Right atrium auricular region (tissue), 2 donors: ENCODE data around the gene SLC16A7. TPM values are rescaled to one million over a fixed set of nuclear protein-coding genes. Genes with fewer than 3 reads are reported as not detected.

Experiments
- DNase-seq: peaks from one replicate; pipeline ENCODE4 v3.0.0-alpha.2; 2019; ENCODE audit warnings: low spot score
- H3K27ac ChIP-seq, 2 donors: fragments of 200-600 bp; sonication (generic); 1 replicate in 1 of 2; 2 replicates in 1 of 2; pipeline ENCODE4 v1.5.1; 2016 to 2019
- H3K27me3 ChIP-seq, 2 donors: fragments of 200-600 bp; sonication (generic); one replicate each; pipeline versions ENCODE4 v1.5.1 to v1.6.0; 2017 to 2019
- H3K36me3 ChIP-seq: fragments of 200-600 bp; sonication (generic); one replicate; pipeline ENCODE4 v1.5.1; 2016
- H3K4me1 ChIP-seq, 2 donors: fragments of 200-600 bp; sonication (generic); one replicate each; pipeline versions ENCODE4 v1.5.1 to v1.6.0; 2017 to 2019
- H3K4me3 ChIP-seq, 2 donors: fragments of 200-600 bp; sonication (generic); 1 replicate in 1 of 2; 2 replicates in 1 of 2; pipeline ENCODE4 v1.5.1; 2017 to 2019; ENCODE audit warnings: mild to moderate bottlenecking in 1 of 2, moderate library complexity in 1 of 2
- H3K9me3 ChIP-seq, 2 donors: fragments of 200-600 bp; sonication (generic); one replicate each; pipeline ENCODE4 v1.5.1; 2019
- total RNA-seq, 2 donors: library from RNA; depleted of rRNA; stranded (reverse); fragments of >200 nt; gene quantifications; one replicate each; pipeline ENCODE4 v1.1.0, GENCODE V29; 2016
- TF ChIP-seq, protein P1 (sequence below), 2 donors: fragments of 200-600 bp; sonication (generic); IDR thresholded peaks; one replicate each; pipeline ENCODE4 v1.5.1; 2019; ENCODE audit warnings: antibody characterized with exemption in 2 of 2

Gene SLC16A7
- total RNA-seq, 2 donors from 2014 or later = 61.0 to 139 TPM

DNA sequence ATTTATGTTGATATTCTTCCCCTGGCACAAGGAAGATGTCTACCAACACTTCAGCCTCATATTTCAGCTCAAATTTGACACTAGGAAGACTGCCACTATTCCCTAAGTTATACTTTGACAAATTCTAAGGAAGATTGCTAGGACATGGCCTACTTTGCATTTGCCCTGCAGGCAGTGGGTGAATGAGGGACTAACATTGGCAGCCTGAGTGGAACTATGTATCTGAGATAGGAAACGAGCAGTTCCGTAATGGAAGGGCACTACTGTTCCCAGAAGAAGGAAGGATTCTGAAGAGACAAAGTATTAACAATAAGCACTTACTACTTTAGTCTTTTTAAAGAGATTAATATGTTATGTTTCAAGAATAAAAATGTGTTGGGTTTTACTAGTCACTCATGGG lies 115.1 kb downstream of the SLC16A7 start:
- no peak for DNase-seq

DNA sequence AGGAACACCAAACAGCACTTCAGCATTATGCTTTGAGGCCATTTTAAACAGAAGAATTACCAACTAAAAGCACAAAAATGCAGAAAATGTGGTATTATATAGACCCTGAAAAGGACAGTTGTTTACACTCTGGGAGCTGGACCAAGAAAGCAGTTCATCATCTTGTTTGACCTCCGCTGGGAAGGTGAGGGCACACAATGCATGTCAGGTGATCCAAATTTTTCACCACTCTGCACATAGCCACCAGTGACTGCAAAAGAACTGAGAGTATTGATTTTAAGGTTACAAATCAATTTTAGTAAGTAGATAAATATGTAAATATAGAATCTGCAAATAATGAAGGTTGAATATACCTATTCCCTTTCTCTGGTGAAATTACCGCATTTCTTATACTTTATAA lies 119.6 kb downstream of the SLC16A7 start:
- peaks cover 0 to 7% of the 10 kb centered on the region in 2 donors for H3K4me1 ChIP-seq
- no peak for DNase-seq
- H3K4me3 ChIP-seq = no peak overlapping the region
- no peaks in the 10 kb centered on the region for H3K36me3 ChIP-seq
- H3K9me3 ChIP-seq = no peaks in the 10 kb centered on the region
- H3K27me3 ChIP-seq = no peaks in the 10 kb centered on the region
- H3K27ac ChIP-seq = no peak overlapping the region
- TF ChIP-seq, protein P1, sequence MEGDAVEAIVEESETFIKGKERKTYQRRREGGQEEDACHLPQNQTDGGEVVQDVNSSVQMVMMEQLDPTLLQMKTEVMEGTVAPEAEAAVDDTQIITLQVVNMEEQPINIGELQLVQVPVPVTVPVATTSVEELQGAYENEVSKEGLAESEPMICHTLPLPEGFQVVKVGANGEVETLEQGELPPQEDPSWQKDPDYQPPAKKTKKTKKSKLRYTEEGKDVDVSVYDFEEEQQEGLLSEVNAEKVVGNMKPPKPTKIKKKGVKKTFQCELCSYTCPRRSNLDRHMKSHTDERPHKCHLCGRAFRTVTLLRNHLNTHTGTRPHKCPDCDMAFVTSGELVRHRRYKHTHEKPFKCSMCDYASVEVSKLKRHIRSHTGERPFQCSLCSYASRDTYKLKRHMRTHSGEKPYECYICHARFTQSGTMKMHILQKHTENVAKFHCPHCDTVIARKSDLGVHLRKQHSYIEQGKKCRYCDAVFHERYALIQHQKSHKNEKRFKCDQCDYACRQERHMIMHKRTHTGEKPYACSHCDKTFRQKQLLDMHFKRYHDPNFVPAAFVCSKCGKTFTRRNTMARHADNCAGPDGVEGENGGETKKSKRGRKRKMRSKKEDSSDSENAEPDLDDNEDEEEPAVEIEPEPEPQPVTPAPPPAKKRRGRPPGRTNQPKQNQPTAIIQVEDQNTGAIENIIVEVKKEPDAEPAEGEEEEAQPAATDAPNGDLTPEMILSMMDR (IDR thresholded peaks at IDR 0.05) = no peak

More for the DNA sequence above, 115.1 kb downstream of the SLC16A7 start:
- H3K36me3 ChIP-seq = no peaks in the 10 kb centered on the region
- H3K9me3 ChIP-seq = no peaks in the 10 kb centered on the region
- TF ChIP-seq, protein P1 (IDR thresholded peaks at IDR 0.05) = no peak
- H3K4me3 ChIP-seq = no peak overlapping the region
- H3K27me3 ChIP-seq = no peaks in the 10 kb centered on the region
- no peak overlapping the region for H3K27ac ChIP-seq
- H3K4me1 ChIP-seq = peaks cover 0 to 11% of the 10 kb centered on the region in 2 donors

DNA sequence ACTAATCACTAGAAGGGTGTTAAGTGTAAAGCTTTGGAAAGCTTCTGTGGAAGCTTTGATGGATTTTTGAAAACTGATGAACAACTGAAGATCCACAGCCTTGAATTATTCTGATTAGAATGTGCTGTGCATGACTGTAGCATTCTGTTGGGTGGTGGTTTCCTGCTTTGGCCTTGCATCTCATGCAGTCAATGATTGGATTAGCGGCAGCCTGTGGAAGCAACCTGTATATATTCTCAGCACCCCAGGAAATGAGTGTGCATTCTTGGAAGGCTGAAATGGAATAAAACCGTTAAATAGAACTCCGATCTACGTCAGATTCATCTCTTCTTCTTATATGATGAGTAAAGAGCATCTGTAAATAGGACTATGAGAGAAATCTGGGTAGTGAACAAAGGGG lies 120.2 kb downstream of the SLC16A7 start:
- no peaks in the 10 kb centered on the region for H3K27me3 ChIP-seq
- no peak overlapping the region for H3K4me3 ChIP-seq
- TF ChIP-seq, protein P1 (IDR thresholded peaks at IDR 0.05) = no peak
- no peaks in the 10 kb centered on the region for H3K9me3 ChIP-seq
- no peaks in the 10 kb centered on the region for H3K36me3 ChIP-seq
- no peak overlapping the region for H3K27ac ChIP-seq
- H3K4me1 ChIP-seq = peaks cover 0 to under 1% of the 10 kb centered on the region in 2 donors
- no peak for DNase-seq

DNA sequence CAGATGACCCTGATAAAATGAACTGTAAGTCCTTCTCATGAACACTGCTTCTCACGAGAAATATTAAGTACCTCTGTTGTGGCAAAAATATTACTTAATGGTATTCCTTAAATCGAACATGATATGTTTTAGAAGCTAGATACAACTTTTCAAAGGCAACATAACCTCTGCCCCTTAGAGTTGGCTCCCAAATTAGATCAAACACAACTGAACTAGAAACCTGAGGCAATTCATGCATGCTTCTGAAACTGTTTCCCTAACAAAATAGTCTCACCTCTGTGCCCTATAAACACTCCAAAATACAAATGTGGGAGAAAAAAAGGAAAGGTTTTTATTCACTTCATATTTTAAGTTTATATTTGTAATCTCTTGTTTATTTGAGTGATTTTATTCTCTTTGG lies 121.6 kb downstream of the SLC16A7 start:
- H3K27me3 ChIP-seq = no peaks in the 10 kb centered on the region
- H3K4me3 ChIP-seq = no peak overlapping the region
- no peak for DNase-seq
- no peaks in the 10 kb centered on the region for H3K4me1 ChIP-seq
- no peaks in the 10 kb centered on the region for H3K9me3 ChIP-seq
- TF ChIP-seq, protein P1 (IDR thresholded peaks at IDR 0.05) = no peak
- H3K36me3 ChIP-seq = no peaks in the 10 kb centered on the region
- no peak overlapping the region for H3K27ac ChIP-seq

DNA sequence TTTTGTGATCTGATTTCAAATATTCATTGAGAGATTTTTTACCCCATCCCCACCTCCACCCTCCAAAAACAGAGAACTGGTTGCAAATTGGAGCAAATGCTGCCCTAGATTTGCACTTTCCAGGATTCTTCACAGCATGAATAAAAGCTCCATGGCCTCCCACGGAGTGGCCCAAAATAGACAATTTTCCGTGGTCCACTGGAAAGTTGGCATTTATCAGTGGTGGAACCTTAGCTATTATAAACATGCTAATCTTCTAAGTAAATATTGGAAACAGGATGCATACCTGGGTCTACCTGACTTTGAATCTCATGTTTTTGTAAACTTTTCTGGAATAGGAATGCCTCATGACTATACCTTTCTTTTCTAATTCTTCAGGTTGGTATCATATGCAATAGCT lies 123.9 kb downstream of the SLC16A7 start:
- no peaks in the 10 kb centered on the region for H3K27me3 ChIP-seq
- no peak overlapping the region for H3K27ac ChIP-seq
- TF ChIP-seq, protein P1 (IDR thresholded peaks at IDR 0.05) = no peak
- H3K36me3 ChIP-seq = no peaks in the 10 kb centered on the region
- DNase-seq = no peak
- H3K4me3 ChIP-seq = no peak overlapping the region
- no peaks in the 10 kb centered on the region for H3K4me1 ChIP-seq
- no peaks in the 10 kb centered on the region for H3K9me3 ChIP-seq

DNA sequence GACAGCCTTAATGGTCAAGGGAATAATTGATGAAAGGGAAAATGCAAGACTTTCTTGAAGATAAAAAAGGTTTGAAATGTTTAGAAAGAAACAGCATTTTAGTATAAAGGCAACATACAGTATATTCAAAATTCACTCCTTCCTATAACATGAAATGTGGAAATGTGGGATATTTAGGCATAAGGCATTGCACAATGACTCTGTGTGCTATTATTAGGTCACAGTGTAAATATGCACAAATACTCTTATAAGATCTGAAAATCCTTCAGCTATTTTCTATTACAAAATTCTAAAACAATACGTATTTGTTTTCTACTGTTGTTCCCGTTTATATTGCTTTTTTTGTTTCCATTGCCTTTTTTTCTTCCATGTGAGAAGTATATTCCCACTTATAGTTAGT lies 127.7 kb downstream of the SLC16A7 start:
- H3K36me3 ChIP-seq = no peaks in the 10 kb centered on the region
- no peak overlapping the region for H3K4me3 ChIP-seq
- H3K9me3 ChIP-seq = no peaks in the 10 kb centered on the region
- H3K4me1 ChIP-seq = no peaks in the 10 kb centered on the region
- no peaks in the 10 kb centered on the region for H3K27me3 ChIP-seq
- DNase-seq = no peak
- TF ChIP-seq, protein P1 (IDR thresholded peaks at IDR 0.05) = no peak
- H3K27ac ChIP-seq = no peak overlapping the region
